H1 (cell line): ENCODE measurements around the gene HMCN1. TPM values are rescaled to one million over a fixed set of nuclear protein-coding genes. Genes with fewer than 3 reads are reported as not detected.

Experiments used
- CREB1 ChIP-seq: IDR thresholded peaks from 2 replicates; pipeline ENCODE4 v1.6.1; 2012; ENCODE audit warnings: inconsistent platforms
- EP300 ChIP-seq, 2 experiments: IDR thresholded peaks; 1 replicate in 1 of 2; 2 replicates in 1 of 2; pipeline ENCODE4 v1.6.1; 2011 to 2012; ENCODE audit warnings: low read depth in 2 of 2, low read length in 2 of 2, mild to moderate bottlenecking in 2 of 2, borderline replicate concordance in 1 of 2, inconsistent platforms in 1 of 2, moderate library complexity in 1 of 2
- HDAC6 ChIP-seq: IDR thresholded peaks from one replicate; pipeline ENCODE4 v1.7.1; 2012; ENCODE audit warnings: low read depth, mild to moderate bottlenecking, inconsistent platforms, low read length, moderate library complexity
- KDM5A ChIP-seq: fragments of 200-600 bp; IDR thresholded peaks from 2 replicates; pipeline ENCODE4 v1.7.1; 2012; ENCODE audit warnings: mild to moderate bottlenecking, low read length, inconsistent platforms, mixed read lengths
- SP4 ChIP-seq: IDR thresholded peaks from 2 replicates; pipeline ENCODE4 v1.6.1; 2012; ENCODE audit warnings: low read length, inconsistent platforms
- polyA plus RNA-seq, 7 experiments: library from polyadenylated mRNA; depleted of rRNA in 3 of 7; stranded (reverse) in 5 of 7; unstranded in 2 of 7; fragments of >200 nt in 5 of 7; fragments of 200-250 nt in 2 of 7; gene quantifications; 1 replicate in 5 of 7; 2 replicates in 1 of 7; 4 replicates in 1 of 7; pipeline versions ENCODE4 v1.2.1 to v1.2.3, GENCODE V29; 2011 to 2013; ENCODE audit warnings: missing spikeins in 2 of 7, mixed read lengths in 2 of 7
- total RNA-seq: library from RNA; stranded (reverse); fragmentation: NEBNext Ultra II Directional; extraction: Animal tissue kit (Norgen Biotek cat#: 25700); gene quantifications from 2 replicates; pipeline ENCODE4 v1.2.1, GENCODE V29; 2021
- TF ChIP-seq, protein P1 (sequence below): fragments of 300-600 bp; sonication (generic); IDR thresholded peaks from 2 replicates; pipeline ENCODE4 v1.7.1; 2012; ENCODE audit warnings: low read length, moderate library complexity, mild to moderate bottlenecking, inconsistent platforms; ENCODE audit not compliant: insufficient replicate concordance
- TF ChIP-seq, protein P2 (sequence below): IDR thresholded peaks from 2 replicates; pipeline ENCODE4 v1.6.1; 2012; ENCODE audit warnings: inconsistent platforms

The HMCN1 gene
- total and polyA plus RNA-seq, 2 of the 8 experiments (the other 6 are each of a cell fraction or from before 2014, with no cell fraction given) = 13.8 to 14.6 TPM

DNA sequence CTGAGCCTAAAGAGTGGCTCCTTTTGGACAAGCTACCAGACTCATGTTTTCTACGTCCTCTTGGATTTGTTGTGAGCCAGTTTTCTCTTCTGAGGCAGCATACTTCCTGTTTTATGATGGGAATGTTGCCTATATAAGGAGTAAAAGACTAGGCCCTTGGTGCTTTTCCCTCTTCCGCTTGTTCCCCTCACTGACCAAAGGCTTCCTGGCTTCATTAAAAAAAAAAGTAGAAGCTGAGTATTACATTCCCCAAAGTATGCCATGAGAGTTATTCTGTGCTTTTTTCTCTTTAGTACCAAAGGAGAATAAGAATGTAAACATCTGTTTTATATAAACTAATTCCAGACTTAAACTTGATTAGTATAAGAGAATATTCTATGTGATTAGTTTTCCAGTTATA lies 6.5 kb upstream of the HMCN1 start (continued):
- TF ChIP-seq, protein P1, sequence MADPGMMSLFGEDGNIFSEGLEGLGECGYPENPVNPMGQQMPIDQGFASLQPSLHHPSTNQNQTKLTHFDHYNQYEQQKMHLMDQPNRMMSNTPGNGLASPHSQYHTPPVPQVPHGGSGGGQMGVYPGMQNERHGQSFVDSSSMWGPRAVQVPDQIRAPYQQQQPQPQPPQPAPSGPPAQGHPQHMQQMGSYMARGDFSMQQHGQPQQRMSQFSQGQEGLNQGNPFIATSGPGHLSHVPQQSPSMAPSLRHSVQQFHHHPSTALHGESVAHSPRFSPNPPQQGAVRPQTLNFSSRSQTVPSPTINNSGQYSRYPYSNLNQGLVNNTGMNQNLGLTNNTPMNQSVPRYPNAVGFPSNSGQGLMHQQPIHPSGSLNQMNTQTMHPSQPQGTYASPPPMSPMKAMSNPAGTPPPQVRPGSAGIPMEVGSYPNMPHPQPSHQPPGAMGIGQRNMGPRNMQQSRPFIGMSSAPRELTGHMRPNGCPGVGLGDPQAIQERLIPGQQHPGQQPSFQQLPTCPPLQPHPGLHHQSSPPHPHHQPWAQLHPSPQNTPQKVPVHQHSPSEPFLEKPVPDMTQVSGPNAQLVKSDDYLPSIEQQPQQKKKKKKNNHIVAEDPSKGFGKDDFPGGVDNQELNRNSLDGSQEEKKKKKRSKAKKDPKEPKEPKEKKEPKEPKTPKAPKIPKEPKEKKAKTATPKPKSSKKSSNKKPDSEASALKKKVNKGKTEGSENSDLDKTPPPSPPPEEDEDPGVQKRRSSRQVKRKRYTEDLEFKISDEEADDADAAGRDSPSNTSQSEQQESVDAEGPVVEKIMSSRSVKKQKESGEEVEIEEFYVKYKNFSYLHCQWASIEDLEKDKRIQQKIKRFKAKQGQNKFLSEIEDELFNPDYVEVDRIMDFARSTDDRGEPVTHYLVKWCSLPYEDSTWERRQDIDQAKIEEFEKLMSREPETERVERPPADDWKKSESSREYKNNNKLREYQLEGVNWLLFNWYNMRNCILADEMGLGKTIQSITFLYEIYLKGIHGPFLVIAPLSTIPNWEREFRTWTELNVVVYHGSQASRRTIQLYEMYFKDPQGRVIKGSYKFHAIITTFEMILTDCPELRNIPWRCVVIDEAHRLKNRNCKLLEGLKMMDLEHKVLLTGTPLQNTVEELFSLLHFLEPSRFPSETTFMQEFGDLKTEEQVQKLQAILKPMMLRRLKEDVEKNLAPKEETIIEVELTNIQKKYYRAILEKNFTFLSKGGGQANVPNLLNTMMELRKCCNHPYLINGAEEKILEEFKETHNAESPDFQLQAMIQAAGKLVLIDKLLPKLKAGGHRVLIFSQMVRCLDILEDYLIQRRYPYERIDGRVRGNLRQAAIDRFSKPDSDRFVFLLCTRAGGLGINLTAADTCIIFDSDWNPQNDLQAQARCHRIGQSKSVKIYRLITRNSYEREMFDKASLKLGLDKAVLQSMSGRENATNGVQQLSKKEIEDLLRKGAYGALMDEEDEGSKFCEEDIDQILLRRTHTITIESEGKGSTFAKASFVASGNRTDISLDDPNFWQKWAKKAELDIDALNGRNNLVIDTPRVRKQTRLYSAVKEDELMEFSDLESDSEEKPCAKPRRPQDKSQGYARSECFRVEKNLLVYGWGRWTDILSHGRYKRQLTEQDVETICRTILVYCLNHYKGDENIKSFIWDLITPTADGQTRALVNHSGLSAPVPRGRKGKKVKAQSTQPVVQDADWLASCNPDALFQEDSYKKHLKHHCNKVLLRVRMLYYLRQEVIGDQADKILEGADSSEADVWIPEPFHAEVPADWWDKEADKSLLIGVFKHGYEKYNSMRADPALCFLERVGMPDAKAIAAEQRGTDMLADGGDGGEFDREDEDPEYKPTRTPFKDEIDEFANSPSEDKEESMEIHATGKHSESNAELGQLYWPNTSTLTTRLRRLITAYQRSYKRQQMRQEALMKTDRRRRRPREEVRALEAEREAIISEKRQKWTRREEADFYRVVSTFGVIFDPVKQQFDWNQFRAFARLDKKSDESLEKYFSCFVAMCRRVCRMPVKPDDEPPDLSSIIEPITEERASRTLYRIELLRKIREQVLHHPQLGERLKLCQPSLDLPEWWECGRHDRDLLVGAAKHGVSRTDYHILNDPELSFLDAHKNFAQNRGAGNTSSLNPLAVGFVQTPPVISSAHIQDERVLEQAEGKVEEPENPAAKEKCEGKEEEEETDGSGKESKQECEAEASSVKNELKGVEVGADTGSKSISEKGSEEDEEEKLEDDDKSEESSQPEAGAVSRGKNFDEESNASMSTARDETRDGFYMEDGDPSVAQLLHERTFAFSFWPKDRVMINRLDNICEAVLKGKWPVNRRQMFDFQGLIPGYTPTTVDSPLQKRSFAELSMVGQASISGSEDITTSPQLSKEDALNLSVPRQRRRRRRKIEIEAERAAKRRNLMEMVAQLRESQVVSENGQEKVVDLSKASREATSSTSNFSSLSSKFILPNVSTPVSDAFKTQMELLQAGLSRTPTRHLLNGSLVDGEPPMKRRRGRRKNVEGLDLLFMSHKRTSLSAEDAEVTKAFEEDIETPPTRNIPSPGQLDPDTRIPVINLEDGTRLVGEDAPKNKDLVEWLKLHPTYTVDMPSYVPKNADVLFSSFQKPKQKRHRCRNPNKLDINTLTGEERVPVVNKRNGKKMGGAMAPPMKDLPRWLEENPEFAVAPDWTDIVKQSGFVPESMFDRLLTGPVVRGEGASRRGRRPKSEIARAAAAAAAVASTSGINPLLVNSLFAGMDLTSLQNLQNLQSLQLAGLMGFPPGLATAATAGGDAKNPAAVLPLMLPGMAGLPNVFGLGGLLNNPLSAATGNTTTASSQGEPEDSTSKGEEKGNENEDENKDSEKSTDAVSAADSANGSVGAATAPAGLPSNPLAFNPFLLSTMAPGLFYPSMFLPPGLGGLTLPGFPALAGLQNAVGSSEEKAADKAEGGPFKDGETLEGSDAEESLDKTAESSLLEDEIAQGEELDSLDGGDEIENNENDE = no peak
- TF ChIP-seq CREB1 (no peak), HDAC6 (no peak), SP4 (no peak), EP300 (IDR thresholded peaks at IDR 0.05; ENCODE audit: borderline replicate concordance in 1 of 2, low read depth in 2 of 2, low read length in 2 of 2) (no peak), KDM5A (no peak)
- TF ChIP-seq, protein P2, sequence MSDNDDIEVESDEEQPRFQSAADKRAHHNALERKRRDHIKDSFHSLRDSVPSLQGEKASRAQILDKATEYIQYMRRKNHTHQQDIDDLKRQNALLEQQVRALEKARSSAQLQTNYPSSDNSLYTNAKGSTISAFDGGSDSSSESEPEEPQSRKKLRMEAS = no peak
- TF ChIP-seq, all 59 proteins: peak for 0
